ENCODE data around the gene RUNX2.

RUNX2 gene

DNA sequence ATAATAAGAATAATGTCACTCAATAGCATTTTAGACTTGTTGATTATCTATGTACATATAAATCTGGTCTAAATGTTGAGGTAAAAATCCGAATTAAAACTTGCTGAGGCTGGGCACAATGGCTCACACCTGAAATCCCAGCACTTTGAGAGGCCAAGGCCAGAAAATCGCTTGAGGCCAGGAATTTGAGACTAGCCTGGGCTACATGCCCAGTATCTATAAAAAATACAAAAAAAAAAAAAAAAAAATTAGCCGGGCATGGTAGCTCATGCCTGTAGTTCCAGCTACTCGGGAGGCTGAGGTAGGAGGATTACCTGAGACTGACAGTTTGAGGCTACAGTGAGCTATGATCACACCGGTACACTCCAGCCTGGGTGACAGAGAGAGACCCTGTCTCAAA is 83.8 kb downstream of the RUNX2 start:
- DNase-seq (ENCODE audit: low spot score), result no peak

DNA sequence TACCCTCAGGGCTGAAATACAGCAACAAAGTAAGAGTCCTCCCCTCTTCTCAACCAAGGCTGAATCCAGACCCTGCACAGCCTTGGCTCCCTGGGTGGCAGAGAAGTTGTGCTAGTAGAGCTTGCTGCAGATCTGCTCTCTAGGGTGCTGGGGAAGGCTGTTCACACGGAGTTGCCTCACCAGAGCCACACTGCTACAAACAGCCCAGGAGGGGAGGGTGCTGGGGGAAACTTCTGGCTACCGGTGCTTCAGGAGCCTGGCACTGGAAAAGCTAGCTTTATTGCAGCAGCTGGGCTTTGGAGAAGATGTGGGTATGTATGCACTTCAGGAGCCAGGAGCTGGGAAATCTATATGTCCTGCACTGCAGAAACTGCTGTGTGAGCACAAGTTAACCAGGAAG is 87.2 kb downstream of the RUNX2 start:
- DNase-seq (ENCODE audit: low spot score), result no peak

DNA sequence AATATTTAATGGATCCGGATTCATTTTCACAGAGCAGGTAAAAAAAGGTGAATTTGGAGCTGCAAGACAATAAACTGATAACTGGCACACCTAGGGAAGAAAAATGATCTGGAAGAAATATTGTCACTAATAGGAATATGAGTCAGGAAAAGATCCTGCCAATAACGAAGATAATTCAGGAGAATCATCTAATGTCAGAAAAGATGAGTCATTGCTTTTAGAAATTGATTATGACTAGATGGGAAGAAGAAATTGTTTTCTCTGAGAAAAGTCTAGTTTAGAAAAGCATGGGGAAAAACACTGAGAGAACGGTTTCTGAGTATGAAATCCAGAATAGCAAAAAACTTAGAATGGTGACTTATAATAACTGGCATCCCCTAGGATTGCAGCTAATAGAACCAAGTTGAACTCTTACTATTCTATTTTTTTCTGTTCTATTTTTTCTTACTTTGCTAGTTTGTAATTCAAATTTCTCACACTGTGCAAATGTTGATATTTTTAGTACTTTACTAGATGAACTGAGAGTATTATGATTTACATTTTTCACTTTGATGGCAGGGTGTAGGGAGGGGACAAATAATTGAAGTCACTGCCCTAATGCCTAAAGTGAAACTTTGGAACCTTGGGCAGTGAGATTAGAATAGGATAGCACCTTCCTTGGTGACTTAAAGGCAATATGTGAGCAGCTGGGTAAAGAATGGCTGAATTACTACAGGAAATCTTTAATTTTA is 87.8 kb downstream of the RUNX2 start:
- no peak for DNase-seq (ENCODE audit: low spot score)

DNA sequence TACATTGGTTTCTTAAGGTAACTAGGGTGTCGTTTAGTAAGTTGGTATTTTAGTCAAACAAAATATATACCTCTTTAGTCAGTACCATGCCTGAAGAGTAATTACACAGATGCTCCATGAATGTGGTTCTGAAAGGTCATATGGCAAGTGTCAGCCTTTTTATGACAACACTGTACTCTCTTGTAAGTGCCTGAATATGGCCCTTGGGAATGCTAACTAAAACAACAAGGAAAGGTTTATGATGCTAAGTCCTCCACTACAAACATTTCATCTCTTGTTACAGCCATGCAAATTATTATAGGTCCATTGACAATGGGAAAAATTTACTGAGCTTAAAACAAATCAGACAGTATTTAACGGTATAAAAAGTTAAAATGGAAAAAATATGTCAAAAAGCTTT is 88.6 kb downstream of the RUNX2 start:
- DNase-seq (ENCODE audit: low spot score), result no peak

DNA sequence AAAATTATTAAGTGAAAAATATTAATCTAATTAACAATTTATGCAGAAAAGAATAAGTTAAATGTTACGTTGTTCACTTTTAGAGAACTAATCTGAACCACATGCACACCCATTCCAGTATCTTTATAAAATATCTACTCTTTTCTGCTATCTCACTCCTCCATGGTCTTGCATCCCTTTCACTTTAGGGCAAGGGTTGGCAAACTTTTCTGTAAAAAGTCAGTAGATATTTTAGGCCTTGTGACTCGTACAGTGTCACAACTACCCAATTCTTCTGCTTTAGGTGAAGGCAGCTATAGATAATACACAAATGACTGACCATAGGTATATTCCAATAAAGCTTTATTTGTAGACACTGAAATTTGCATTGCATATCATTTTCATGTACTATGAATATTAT is 89.3 kb downstream of the RUNX2 start:
- DNase-seq (ENCODE audit: low spot score), result no peak

DNA sequence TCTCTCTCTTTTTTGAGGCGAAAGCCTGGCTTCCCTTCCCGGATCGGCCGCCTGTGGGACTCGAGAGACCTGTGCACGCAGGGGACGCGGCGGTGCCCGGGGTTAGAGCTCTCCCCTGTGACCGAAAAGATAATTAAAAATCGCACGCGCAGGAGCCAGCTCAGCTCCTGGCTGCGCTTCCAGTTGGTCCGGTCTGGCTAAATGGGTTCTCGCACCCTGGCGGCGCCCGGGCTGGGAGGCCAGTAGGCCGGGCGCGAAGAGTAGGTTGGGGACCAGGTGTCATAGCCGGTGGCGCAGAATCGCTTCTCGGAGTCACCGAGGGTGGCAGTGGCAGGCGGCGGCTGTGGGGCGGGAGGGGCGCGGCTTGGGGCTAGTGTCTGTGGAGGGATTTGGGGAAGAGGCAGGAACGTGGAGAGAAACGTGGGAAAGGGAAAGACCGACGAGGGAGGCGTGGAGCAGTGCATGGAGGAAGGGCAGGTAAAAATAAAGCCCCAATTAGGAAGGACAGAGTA is 91.5 kb downstream of the RUNX2 start:
- DNase-seq (ENCODE audit: low spot score), result no peak

DNA sequence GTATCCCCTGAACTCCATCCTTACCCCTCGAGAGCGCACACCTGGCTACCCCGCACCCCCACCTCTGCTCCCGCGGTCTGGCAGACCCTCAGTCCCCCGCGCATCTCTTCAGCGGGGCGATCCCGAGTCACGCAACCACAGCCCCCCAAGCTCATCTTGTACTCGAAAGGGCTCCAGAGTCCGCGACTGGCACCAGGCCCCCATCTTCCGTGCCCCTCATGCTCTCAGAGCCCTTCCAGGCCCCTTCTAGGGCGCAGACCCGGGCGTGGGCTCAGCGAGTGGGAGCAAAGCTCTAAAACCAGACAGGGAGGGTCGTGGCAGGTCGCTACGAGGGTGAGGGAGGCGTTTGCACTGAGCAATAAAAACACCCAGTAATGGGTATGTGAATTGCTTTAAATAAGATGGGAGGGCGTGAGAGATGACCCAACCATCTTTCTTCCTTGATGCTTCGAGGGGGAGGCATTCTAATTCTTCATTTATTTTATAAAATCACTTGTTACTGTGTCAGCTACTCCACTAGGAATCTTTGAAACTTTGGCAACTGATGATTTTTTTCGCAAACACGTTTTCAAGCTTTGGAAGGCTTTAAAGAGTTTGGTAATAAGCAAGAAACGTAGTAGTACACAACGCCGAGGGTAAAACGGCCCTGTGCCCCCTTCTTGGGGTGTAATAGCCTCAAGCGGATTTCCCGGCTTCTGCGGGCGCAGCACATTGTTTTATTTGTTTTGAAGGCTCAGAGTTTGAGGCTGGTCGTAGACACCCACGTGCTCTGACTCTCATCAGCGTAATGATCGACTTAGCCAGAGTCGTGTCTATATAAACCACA is 92.2 kb downstream of the RUNX2 start:
- no peak for DNase-seq (ENCODE audit: low spot score)

DNA sequence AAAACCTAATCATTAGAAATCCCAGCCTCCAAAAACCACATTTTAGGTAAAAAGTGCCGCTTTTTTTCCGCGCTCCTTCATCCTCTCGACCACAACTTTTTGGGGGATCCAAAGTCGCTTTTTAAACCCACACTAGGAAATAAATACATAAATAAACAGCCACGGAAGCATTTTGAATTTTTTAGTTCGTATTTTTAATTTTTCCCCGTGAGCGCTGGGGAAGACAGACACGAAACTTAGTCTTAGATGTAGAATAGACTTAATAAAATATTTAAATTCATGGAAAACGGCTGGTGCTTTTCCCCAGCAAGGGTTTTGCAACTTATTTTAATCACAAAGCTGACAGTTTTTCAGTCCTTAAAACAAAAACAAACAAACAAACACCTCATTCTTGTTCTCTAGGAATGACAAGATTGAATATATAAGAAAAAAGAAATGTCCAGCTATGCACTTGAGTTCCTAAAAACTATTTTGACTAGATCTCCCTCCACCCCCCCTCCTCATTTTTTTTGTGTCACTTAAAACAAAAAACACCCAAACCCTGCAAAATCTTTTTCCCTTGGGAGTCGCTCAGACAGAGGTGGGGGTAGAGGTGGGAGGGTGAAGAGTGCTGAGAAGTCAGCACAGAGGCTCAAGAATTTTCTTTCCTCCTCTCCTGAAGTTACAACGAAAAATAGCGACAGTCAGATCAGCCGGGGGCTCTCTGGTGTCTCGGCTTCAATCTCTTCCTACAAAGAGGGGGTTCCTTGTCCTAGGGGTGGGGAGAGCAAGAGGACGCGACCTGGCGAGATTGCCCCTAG is 93.0 kb downstream of the RUNX2 start:
- peak; percentile 41 for DNase-seq (ENCODE audit: low spot score)

DNA sequence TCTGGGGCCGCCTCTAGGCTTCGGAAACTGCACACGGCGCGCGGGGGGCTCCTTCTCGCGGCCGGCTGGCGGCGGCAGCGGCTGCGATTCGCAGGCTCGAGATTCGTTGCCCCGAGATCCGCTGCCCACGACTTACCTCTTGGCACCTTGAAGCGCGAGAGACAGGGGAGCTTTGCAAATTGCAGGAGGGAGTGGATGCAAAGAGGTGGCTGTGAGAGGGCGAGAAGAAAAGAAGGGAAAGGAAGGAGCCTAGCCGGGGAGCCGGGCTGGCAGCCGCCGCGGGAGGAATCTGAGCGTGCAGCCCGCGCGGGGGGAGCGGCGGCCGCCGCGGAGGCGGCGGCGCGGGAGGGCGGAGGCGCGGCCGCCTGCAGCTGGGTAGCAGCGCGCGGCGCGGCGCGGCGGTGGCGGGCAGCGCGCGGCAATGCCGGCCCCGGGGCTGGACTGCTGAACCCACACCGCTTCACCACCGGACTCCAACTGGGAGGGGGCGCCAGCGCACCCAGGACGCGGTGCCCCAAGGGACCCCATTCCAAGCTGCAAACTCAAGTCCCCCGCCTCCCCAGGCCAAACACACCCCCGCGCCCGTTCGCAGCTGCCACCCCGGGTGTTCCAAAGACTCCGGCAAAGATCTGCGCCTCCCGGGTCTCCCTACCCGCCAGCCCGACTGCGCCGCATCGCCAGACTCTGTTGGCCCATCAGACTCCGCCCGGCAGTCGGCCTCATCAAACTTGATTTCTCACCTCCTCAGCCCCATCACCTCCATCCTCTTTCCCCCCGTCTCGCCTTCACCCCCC is 93.8 kb downstream of the RUNX2 start:
- peak; percentile 62 for DNase-seq (ENCODE audit: low spot score)

DNA sequence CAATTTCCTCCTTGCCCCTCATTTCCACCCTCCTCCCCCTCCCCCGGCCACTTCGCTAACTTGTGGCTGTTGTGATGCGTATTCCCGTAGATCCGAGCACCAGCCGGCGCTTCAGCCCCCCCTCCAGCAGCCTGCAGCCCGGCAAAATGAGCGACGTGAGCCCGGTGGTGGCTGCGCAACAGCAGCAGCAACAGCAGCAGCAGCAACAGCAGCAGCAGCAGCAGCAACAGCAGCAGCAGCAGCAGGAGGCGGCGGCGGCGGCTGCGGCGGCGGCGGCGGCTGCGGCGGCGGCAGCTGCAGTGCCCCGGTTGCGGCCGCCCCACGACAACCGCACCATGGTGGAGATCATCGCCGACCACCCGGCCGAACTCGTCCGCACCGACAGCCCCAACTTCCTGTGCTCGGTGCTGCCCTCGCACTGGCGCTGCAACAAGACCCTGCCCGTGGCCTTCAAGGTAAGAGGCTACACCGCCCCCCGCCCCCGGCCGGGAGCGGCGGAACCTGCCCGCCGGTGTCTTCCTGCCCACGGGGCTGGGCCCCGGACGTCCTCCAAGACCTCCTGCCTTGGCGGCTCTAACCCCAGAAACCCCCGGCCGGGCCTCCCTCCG is 94.5 kb downstream of the RUNX2 start:
- DNase-seq (ENCODE audit: low spot score), result peak; percentile 20

DNA sequence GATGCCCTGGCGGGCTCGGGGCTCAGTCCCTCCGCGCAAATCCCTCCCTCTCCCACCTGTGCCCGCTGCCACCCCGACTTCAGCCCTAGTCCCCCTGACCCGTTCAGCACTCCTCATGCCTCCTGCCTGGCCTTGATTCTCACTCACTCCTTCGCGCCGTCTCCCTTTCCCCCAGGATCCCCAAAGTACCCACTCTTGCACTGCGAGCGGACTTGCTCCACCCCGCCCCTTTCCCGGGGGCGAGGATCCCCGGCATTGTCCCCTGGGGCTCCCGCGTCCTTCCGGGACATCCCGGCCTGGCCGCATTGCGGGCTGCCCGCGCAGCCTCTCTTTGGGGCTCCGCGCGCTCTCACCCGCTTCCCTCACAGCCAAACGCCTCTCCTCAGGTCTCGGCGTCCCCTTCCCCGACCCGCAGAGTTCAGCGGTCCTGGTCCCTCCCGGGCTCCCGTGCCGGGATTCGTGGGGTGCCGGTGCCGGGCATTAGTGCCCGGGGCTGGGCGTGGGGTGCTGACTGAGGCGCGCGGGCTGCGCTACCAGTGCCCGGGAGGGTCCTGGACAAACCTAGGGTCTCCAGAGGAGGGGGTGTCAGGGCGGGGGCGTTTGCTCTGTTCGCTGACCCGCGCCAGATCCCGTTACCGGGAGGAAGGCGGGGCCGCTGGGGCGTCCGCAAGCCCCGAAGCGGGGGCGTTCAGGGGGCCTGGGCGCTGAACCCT is 95.1 kb downstream of the RUNX2 start:
- peak; percentile 38 for DNase-seq (ENCODE audit: low spot score)

DNA sequence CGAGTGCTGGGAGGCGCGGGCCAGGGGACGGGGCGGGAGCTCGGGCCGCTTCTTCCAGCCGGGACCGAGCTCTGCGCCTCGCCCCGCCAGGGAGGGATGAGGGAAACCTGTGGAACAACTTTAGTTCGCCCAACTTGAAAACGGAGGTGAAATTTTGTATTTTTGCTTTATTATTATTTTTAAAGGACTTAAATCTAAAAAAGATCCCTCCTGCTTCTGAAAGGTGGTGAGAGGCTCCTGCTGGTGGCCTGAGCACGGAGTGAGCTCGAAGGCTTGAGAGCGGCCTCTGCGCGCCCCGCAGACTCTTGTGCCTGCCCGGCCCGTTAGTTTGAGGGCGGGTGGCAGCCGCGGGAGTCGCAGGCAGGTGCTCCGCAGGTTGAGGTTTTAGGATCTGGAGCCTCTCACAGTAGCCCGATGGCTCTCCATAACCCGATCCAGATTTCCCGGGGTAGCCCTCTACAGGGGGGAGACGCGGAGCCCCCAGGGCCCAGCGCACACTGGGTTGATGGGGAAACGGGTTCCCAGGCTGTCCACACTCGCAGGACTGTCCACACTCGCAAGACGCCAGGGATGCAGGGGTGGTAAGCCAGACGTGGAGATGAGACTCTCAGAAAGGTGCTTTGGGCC is 95.8 kb downstream of the RUNX2 start:
- no peak for DNase-seq (ENCODE audit: low spot score)

DNA sequence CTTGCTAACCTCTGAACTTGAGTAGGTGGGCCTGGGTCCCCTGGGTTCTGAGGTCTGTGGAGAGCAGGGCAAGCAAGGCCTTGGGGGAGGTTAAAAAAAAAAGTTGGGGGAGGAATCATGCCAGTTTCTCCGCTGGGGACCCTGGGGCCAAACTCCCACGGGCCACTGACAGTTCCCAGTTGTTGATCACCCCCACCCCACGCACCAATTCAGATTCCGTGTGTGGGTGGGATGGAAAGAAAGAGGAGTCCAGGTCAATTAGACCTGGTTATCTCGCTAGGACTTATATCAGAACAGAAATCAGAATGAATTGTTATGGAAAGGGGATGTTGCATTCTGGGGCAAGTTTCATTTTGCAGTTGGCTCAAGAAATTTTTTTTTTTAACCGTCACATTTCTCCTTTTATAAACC is 96.3 kb downstream of the RUNX2 start:
- no peak for DNase-seq (ENCODE audit: low spot score)

DNA sequence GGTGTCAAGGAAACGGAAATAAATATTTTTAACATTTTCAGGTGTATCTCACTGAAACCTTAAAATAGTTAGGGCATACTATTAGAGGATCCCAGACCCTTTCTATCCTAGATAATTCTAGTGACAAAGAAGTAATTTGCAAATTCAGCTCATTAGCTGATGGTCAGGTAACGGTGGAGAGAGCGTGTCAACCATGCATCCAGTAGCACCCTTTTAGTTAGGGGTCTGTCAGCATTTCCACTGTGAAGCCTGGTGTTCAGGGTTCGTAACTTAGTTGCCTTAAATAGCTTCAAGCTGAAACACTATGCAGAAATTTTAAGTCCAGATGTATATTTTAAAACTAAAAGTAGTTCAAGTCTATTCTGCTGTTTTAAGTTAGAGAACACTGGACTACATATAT is 98.1 kb downstream of the RUNX2 start:
- DNase-seq (ENCODE audit: low spot score), result no peak

DNA sequence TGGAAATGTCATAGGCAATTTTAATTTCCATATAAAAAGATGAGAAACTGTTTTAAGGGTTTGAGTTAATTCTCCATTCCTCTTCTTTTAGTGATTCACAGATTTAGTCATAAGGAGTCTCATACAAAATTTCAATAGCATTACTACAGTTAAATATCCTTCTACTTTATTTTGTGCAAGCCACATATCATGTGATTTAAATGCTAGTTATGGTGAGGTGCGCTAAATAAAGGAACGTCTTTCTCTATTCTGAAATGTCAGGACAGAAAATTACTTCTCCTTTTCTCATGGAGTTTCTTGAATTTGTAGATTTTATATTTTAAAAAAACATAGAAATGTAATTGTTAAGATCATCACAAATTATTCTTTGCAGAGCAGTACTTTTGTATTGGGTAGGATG is 99.6 kb downstream of the RUNX2 start:
- DNase-seq (ENCODE audit: low spot score), result no peak

DNA sequence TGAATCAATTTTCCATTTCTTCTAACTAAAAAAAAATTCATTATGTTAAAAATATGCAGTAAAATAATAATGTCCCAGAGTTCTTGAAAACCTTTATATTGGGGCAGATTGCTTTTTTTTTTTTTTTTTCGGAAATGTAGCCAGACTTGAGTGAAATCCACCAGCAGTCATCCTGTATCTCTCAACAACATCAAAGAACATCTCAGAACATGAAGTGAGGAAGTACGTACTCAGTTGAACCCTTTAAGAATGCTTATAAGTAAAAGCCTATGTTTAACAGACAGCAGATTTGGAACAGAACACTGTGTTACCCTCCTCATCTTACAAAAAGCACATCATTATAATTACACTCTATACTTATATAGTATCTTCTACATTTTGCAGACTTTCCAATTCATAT is 100.6 kb downstream of the RUNX2 start:
- DNase-seq (ENCODE audit: low spot score), result no peak

DNA sequence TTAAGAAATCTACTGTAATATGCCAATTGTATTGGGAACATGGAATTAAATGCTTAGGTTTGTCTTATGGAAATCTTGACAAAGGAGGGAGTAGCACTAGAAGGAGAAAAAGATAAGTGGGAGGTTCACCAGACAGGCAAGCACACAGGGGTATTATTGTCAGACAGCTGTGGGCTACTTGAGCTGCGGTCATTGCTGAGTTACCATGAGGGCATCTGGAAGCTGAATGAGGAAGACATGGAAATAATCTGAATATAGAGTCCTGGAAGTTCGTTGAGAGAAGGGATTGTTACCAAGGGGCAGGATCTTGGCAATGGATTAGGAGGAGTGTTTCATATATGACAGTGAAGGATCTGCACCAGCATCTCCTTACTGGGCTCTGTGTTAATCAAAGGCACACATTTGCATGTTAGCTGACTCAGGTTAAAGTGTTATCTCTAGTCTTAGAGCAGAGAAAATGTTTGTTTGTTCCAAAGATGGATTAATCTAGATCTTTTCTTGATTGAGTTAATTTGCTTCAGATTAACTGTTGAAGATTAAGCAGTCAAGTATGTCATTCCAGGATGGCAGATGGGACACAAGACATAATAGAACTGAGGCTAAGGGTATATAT is 102.6 kb downstream of the RUNX2 start:
- DNase-seq (ENCODE audit: low spot score), result no peak

DNA sequence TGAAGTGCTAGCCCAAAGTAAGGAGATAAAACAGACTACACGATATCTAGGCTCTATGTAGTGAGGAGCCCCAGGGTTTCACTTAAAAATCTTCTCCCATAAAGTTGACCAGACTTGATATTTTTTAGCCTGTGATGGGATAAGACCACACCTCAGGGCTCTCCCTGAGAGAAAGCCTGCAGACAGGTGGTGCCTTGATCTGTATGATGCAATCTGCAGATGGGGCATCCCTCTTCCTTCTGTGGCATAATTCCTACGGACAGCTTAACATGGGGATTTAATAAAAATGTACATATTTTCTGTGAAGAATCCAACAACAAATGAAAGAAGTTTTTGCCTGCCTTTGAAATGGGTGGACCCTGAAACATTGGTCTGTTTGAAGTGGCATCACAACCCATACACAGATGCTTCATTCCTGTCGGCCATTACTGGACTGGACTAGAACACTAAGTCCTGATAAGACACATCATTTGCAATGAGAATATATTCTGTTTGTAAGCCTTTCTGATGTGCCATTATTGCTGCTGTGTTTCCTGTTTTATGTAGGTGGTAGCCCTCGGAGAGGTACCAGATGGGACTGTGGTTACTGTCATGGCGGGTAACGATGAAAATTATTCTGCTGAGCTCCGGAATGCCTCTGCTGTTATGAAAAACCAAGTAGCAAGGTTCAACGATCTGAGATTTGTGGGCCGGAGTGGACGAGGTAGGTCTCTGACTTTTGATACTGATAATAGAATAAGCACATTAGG is 103.4 kb downstream of the RUNX2 start:
- no peak for DNase-seq (ENCODE audit: low spot score)

DNA sequence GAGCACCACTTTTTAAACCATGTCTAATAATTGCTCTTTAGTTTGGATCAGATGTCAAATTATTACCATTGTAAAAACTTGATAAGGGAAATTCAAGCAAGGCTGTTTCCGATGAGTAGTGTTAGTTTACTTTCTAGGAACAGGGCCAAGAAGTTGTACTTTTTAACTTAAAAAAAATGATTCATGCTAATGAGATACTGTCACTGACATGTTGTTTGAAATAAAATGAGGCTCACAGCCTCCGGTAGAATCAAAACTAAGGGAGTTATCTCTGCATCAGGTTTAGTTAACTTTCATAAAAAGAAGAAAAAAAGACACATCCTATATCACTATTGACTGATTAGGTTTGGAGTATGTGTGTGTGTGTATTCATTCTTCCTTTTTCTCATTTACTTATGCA is 104.8 kb downstream of the RUNX2 start:
- no peak for DNase-seq (ENCODE audit: low spot score)
